ENCODE data around the gene SEPTIN10. TPM values are rescaled to one million over a fixed set of nuclear protein-coding genes. Genes with fewer than 3 reads are reported as not detected.

SEPTIN10 gene
- total RNA-seq, 1 donor from 2014 or later = 83.7 TPM

- Histone ChIP-seq H3K27me3 (no peaks in the 10 kb centered on the region), H3K27ac (no peak overlapping the region), H3K36me3 (no peaks in the 10 kb centered on the region), H3K4me1 (no peaks in the 10 kb centered on the region), H3K9me3 (no peaks in the 10 kb centered on the region), H3K4me3 (no peak overlapping the region)
- ATAC-seq (no peak), DNase-seq (no peak)
- intact Hi-C loops (cut with DNase I) = no loop called here
- no peak for TF ChIP-seq CTCF (IDR thresholded peaks at IDR 0.05)
Measured at GRCh38 chr2:109601783-109602182, 12.0 kb downstream of the SEPTIN10 start.

GRCh38 chr2:109597283-109597682, 16.5 kb downstream of the SEPTIN10 start:
- H3K27me3 ChIP-seq = no peaks in the 10 kb centered on the region
- ATAC-seq (no peak), DNase-seq (no peak)
- no peaks in the 10 kb centered on the region for H3K9me3 ChIP-seq
- TF ChIP-seq CTCF (IDR thresholded peaks at IDR 0.05) = no peak
- H3K4me3 ChIP-seq = no peak overlapping the region
- no peak overlapping the region for H3K27ac ChIP-seq
- H3K4me1 ChIP-seq = no peaks in the 10 kb centered on the region
- H3K36me3 ChIP-seq = peaks cover 7% of the 10 kb centered on the region
- intact Hi-C loops (cut with DNase I) = no loop called here

- intact Hi-C loops (cut with DNase I) = no loop called here
- no peak for TF ChIP-seq CTCF (IDR thresholded peaks at IDR 0.05)
Measured at GRCh38 chr2:109595644-109596043, 18.1 kb downstream of the SEPTIN10 start.

GRCh38 chr2:109594246-109594885, 19.4 kb downstream of the SEPTIN10 start:
- Histone ChIP-seq H3K9me3 (no peaks in the 10 kb centered on the region), H3K27ac (no peak overlapping the region), H3K27me3 (no peaks in the 10 kb centered on the region), H3K36me3 (peaks cover 10% of the 10 kb centered on the region), H3K4me1 (no peaks in the 10 kb centered on the region), H3K4me3 (no peak overlapping the region)
- intact Hi-C loops (cut with DNase I) = no loop called here
- no peak for TF ChIP-seq CTCF (IDR thresholded peaks at IDR 0.05)
- DNase-seq (no peak), ATAC-seq (no peak)

More at GRCh38 chr2:109595644-109596043, 18.1 kb downstream of the SEPTIN10 start:
- no peak overlapping the region for H3K27ac ChIP-seq
- no peaks in the 10 kb centered on the region for H3K4me1 ChIP-seq
- no peak for DNase-seq
- ATAC-seq = no peak
- H3K36me3 ChIP-seq = peaks cover 10% of the 10 kb centered on the region
- H3K9me3 ChIP-seq = no peaks in the 10 kb centered on the region
- H3K4me3 ChIP-seq = no peak overlapping the region
- H3K27me3 ChIP-seq = no peaks in the 10 kb centered on the region

- H3K4me1 ChIP-seq = no peaks in the 10 kb centered on the region
- no peak for TF ChIP-seq CTCF (IDR thresholded peaks at IDR 0.05)
- H3K36me3 ChIP-seq = peaks cover 14% of the 10 kb centered on the region
- DNase-seq (no peak), ATAC-seq (no peak)
- intact Hi-C loops (cut with DNase I) = no loop called here
- no peaks in the 10 kb centered on the region for H3K9me3 ChIP-seq
- H3K27me3 ChIP-seq = no peaks in the 10 kb centered on the region
- H3K27ac ChIP-seq = no peak overlapping the region
- H3K4me3 ChIP-seq = no peak overlapping the region
Measured at GRCh38 chr2:109592905-109593304, 20.9 kb downstream of the SEPTIN10 start.

- intact Hi-C loops (cut with DNase I) = no loop called here
- no peaks in the 10 kb centered on the region for H3K9me3 ChIP-seq
- no peak for TF ChIP-seq CTCF (IDR thresholded peaks at IDR 0.05)
- no peak for DNase-seq
- H3K4me3 ChIP-seq = no peak overlapping the region
- H3K36me3 ChIP-seq = peaks cover 14% of the 10 kb centered on the region
- H3K27ac ChIP-seq = no peak overlapping the region
- no peak for ATAC-seq
- H3K27me3 ChIP-seq = no peaks in the 10 kb centered on the region
- no peaks in the 10 kb centered on the region for H3K4me1 ChIP-seq
Measured at GRCh38 chr2:109591206-109591605, 22.6 kb downstream of the SEPTIN10 start.
